Measurements from ENCODE around the gene IGFBP5.

Gene IGFBP5

DNA sequence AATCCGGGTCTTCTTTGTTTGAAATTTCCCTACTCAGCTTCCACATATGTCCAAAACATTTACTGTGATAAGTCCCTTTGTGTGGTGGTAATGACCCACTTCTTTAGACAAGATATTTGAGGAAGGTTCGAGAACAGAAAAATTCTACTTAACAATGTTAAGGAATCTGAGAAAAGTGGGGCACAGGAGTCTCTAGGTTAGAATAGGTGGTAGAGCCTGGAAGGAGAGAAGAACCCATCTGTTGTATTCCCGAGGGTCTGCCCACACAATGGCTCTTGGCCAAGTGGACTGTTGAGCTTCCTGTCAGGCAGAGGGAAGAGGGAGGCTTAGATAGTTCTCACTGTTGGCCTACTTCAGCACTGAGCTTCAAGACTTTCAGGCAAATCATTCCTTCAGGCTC, 57.9 kb downstream of the IGFBP5 start:
- no peak for DNase-seq (ENCODE audit: low read depth)

GRCh38 chr2:216636551-216637450, 58.5 kb downstream of the IGFBP5 start:
- DNase-seq (ENCODE audit: low read depth) = no peak

GRCh38 chr2:216635701-216636550, 59.4 kb downstream of the IGFBP5 start:
- no peak for DNase-seq (ENCODE audit: low read depth)

GRCh38 chr2:216635171-216635570, 60.2 kb downstream of the IGFBP5 start:
- DNase-seq (ENCODE audit: low read depth) = no peak

DNA sequence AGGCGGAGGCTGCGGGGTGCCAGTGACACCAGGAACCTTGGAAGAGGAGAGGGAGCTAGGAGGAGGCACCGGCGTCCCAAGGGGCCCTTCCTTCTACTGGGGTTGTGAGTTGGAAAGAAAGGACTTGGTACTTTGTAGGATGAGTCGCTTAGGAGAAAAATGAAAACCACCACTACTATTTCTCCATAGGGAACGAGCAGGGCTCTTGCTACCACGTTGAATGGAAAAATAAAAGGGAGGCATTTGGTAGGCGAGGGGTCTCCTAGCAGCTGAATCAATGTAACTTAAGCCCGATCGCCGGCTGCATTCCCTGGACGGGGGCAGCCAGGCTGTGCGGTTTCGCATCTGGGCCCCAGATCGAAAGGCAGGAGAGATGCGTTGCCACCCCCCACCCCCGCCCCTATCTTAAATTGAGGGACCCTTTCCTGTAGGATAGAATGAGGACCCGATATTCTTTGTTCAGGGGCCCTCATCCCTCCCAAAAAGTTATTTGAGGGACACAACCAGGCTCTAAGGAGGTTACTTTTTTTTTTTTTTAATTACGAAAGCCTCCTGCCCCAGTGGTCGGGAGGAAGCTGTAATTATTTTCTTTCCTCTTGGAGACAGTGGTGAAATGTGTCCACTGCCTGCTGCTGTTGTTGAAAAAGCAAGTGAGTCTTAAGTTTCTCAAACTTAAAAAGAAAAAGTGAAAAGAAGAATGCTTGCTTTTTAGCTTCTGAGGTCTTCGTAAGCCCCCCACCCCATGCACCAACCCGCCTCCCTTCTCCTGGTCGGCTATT, 60.8 kb downstream of the IGFBP5 start:
- DNase-seq (ENCODE audit: low read depth) = no peak

DNA sequence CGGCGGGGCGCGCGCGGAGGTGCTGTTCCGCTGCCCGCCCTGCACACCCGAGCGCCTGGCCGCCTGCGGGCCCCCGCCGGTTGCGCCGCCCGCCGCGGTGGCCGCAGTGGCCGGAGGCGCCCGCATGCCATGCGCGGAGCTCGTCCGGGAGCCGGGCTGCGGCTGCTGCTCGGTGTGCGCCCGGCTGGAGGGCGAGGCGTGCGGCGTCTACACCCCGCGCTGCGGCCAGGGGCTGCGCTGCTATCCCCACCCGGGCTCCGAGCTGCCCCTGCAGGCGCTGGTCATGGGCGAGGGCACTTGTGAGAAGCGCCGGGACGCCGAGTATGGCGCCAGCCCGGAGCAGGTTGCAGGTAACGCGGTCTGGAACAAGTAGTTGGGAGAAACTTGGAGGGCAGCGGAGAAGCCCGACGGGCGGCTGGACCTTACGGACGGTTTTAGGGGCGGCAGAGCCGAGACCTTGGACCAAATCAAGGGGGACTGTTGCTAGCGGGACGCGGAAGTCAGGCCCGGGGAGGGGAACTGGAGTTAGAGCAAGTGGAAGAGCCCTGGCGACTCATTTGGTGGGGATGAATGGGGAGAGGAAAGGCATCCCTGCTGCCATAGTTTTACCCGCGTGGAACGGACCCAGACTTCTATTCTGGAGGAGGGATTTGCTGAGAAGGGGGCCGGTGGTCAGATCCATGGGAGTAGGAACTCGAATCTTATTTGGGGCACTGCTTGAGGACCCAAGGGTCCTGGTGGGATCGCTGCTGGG, 61.6 kb downstream of the IGFBP5 start:
- DNase-seq (ENCODE audit: low read depth) = no peak

- peak; percentile 4 for DNase-seq (ENCODE audit: low read depth)
Measured at GRCh38 chr2:216632952-216633615, 62.3 kb downstream of the IGFBP5 start, which contains the start of gene IGFBP2. Gene IGFBP2 (plus strand): TSS chr2:216633420. CDS start chr2:216633524, 104 bp downstream.

DNA sequence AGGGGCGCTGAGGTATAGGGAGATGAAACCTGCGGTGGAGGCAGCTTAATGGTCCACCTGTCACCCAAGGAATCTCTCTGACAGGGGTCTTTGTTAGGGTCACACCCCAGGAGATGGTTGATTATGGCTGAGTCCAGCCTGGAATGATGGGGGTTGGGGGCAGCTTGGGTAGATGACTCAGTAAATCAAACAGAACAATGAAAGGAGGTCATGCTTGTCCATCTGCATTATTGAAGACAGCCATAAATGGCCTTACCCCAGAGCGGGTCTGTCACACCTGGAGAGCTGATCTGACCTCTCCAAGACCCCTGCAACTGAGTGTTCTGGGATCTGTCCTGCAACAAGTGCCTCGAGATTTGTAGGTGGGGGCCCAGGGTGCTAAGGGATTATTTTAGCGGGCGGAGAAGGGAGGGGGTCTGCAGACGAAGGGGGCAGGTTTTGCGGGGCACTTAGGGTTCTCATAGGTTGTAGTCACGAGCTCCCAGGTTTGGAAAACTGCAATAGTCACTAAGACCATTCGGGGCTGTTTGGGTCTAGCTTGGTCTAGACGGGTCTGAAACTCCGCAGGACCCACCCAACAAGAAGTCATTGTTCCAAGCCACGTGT, 62.9 kb downstream of the IGFBP5 start:
- no peak for DNase-seq (ENCODE audit: low read depth)

- no peak for DNase-seq (ENCODE audit: low read depth)
Measured at GRCh38 chr2:216629784-216630183, 65.6 kb downstream of the IGFBP5 start.

DNA sequence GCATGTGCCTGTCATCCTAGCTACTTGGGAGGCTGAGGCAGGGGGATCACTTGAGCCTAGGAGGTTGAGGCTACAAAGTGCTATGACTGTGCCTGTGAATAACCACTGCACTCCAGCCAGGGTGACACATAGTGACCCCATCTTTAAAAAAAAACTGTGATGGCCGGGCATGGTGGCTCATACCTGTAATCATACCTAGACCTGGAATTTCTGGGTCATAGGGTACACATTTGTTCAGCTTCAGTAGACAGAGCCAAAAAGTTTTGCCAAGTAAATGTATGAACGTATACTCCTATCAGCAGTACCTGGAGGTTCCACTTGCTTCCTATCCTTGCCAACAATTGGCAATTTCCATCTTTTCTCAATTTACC, 68.5 kb downstream of the IGFBP5 start:
- DNase-seq (ENCODE audit: low read depth) = no peak

- DNase-seq (ENCODE audit: low read depth) = no peak
Measured at GRCh38 chr2:216626168-216626874, 69.0 kb downstream of the IGFBP5 start.

DNA sequence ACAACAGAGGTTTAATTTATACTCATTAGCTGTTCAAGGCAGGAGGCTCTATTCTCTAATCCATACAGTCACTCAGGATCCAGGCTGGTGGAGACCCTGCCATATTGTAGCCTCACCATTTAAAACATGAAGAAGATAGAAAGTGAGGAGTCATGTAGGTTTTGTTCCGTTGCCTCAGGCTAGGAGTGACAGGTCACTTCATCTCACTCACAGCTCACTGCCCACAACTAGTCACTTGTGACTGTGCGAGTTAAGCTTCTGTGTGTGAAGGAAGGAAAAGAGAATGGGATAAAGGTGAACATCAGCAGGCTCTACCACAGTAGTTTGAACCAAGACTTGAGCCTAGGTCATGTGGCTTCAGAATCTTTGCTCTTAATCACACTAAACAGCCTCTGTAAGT, 71.1 kb downstream of the IGFBP5 start:
- no peak for DNase-seq (ENCODE audit: low read depth)

DNA sequence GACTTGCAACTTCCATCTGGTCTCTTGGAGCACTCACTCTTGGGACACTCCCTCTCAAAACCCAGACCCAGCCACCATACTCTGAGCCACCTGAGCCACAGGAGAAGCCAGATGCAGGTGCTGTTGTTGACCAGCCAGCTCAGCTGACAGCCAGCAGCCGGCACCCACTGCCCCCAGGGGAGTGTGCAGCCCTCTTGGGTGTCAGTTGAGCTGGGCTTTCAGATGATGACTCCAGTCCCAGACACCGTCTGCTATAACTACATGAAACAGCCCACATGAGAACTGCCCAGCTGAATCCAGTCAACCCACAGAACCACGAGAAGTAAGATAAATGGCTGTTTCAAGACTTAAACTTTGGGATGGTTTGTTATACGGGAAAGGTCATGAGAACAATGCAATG, 72.8 kb downstream of the IGFBP5 start:
- no peak for DNase-seq (ENCODE audit: low read depth)

All from stimulated activated CD4-positive, alpha-beta T cell treated with anti-CD3 and anti-CD28 coated beads, Interleukin-2, amount 100 ng/mL, for 4 hours (primary cell).